Astrocyte of the spinal cord (primary cell): Measurements from ENCODE around the gene SOX11.

Experiments
- DNase-seq: peaks from one replicate; pipeline ENCODE4 v3.0.0; 2011; ENCODE audit warnings: low read depth, low spot score
- H3K4me3 ChIP-seq: 2 replicates; pipeline ENCODE4 v1.5.1; 2011; ENCODE audit warnings: low read depth, mild to moderate bottlenecking, low read length, moderate library complexity
- in situ Hi-C: cut with HindIII; loops from 2 replicates; pipeline ENCODE4 v1.10.0; 2017; ENCODE audit warnings: low sequenced_read_pairs
- TF ChIP-seq, protein P1 (sequence below): IDR thresholded peaks from 2 replicates; pipeline ENCODE4 v1.5.1; 2012; ENCODE audit warnings: low read depth, mild to moderate bottlenecking, low read length, inconsistent platforms

The SOX11 gene

GRCh38 chr2:5727235-5727634 is 35.1 kb downstream of the SOX11 start:
- TF ChIP-seq, protein P1, sequence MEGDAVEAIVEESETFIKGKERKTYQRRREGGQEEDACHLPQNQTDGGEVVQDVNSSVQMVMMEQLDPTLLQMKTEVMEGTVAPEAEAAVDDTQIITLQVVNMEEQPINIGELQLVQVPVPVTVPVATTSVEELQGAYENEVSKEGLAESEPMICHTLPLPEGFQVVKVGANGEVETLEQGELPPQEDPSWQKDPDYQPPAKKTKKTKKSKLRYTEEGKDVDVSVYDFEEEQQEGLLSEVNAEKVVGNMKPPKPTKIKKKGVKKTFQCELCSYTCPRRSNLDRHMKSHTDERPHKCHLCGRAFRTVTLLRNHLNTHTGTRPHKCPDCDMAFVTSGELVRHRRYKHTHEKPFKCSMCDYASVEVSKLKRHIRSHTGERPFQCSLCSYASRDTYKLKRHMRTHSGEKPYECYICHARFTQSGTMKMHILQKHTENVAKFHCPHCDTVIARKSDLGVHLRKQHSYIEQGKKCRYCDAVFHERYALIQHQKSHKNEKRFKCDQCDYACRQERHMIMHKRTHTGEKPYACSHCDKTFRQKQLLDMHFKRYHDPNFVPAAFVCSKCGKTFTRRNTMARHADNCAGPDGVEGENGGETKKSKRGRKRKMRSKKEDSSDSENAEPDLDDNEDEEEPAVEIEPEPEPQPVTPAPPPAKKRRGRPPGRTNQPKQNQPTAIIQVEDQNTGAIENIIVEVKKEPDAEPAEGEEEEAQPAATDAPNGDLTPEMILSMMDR = no peak
- DNase-seq = no peak
- in situ Hi-C loops = no loop called here
- no peak overlapping the region for H3K4me3 ChIP-seq

- no peak overlapping the region for H3K4me3 ChIP-seq
- in situ Hi-C loops = no loop called here
- no peak for DNase-seq
- TF ChIP-seq, protein P1 = no peak
These were observed 37.2 kb downstream of the SOX11 start for GRCh38 chr2:5729416-5729815.

DNA sequence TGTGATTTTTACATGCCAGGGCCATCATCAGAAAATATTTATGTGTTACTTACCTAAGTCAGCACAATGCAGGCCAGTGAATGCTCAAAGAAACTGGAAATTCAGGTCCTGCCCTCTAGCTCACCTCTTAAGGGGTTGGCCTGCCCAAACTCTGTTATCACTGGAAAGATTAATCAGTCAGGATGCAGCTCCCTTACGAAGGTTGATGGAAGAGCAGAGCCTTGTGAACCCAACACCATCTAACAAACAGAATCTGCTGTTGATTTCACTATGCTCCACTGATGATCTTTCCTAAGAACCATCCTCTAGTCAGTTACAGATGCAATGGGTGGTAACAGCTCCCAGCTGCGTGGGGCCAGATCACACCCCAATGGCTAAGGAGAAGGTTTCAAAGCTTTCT is 38.2 kb downstream of the SOX11 start:
- TF ChIP-seq, protein P1 = no peak
- no peak for DNase-seq
- in situ Hi-C loops = no loop called here
- no peak overlapping the region for H3K4me3 ChIP-seq

GRCh38 chr2:5734859-5735520 is 42.8 kb downstream of the SOX11 start:
- in situ Hi-C loops = no loop called here

DNA sequence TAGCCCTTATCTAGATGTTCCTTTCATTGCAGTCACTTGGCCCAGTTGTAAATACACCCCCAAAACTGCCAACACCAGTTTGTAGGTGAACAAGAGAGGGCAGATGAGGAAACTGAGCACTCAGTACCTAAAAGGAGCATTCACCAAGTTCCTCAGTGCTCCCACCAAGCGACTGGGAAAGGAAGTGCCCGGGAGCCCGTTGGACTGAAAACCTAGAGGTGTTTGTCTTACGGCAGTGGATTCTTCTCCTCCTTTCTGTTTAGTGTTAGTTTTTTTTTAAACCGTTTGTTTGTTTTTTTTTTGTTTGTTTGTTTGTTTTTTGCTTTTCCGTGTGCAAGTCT is 43.3 kb downstream of the SOX11 start:
- no peak overlapping the region for H3K4me3 ChIP-seq
- in situ Hi-C loops = no loop called here
- no peak for DNase-seq
- TF ChIP-seq, protein P1 = no peak

More at GRCh38 chr2:5734859-5735520, 42.8 kb downstream of the SOX11 start:
- DNase-seq = no peak
- H3K4me3 ChIP-seq = no peak overlapping the region
- TF ChIP-seq, protein P1 = no peak

DNA sequence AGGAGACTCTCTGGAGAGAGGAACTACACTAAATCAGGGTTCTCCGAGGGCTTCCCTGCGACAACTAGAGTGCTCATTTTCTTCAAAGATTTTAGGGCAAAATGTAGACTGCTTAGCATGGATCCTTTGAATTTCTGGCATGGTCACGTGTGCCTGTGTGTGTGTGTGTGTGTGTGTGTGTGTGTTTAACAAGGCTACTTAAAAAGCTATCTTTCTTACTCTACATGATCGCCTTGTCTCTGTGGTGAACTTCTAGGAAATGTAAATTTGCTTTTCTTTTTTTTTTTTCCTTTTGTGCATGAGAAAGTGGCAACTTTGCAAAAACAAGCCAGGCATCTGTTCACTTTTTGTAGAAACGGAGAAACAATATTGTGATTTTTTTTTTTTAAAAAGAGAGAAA is 43.9 kb downstream of the SOX11 start:
- TF ChIP-seq, protein P1 = no peak
- DNase-seq = no peak
- no peak overlapping the region for H3K4me3 ChIP-seq
- in situ Hi-C loops = no loop called here
